Stimulated activated CD4-positive, alpha-beta T cell treated with anti-CD3 and anti-CD28 coated beads, Interleukin-1b, Interleukin-23, amount 100 ng/mL, for 4 hours (primary cell): Measurements from ENCODE around the gene NRXN3.

Experiments used
- DNase-seq, 2 donors: peaks; one replicate each; pipeline ENCODE4 v3.0.0-alpha.2; 2020; ENCODE audit warnings: low read depth in 2 of 2

Gene NRXN3

GRCh38 chr14:78917462-78917861 lies 747.3 kb downstream of the NRXN3 start:
- DNase-seq: no peak

GRCh38 chr14:78921856-78922255 lies 751.7 kb downstream of the NRXN3 start:
- DNase-seq: no peak

GRCh38 chr14:78927261-78927660 lies 757.1 kb downstream of the NRXN3 start:
- no peak for DNase-seq

- DNase-seq: no peak
Observed at GRCh38 chr14:78933166-78933565, 763.0 kb downstream of the NRXN3 start.

- no peak for DNase-seq
Observed at GRCh38 chr14:78933948-78934524, 763.9 kb downstream of the NRXN3 start.

- no peak for DNase-seq
Observed at GRCh38 chr14:78946949-78947348, 776.8 kb downstream of the NRXN3 start.

- DNase-seq: no peak
Observed at GRCh38 chr14:78947681-78948080, 777.5 kb downstream of the NRXN3 start.

- DNase-seq: no peak
Observed at GRCh38 chr14:78950649-78951048, 780.5 kb downstream of the NRXN3 start.

- DNase-seq: no peak
Observed at GRCh38 chr14:78951602-78952001, 781.4 kb downstream of the NRXN3 start.

- peak; percentile 8 to 32 for DNase-seq
Observed at GRCh38 chr14:78959674-78960264, 789.6 kb downstream of the NRXN3 start.

GRCh38 chr14:78967111-78967809 lies 797.1 kb downstream of the NRXN3 start:
- no peak for DNase-seq

GRCh38 chr14:78968265-78968664 lies 798.1 kb downstream of the NRXN3 start:
- no peak for DNase-seq

- no peak for DNase-seq
Observed at GRCh38 chr14:78970677-78971076, 800.5 kb downstream of the NRXN3 start.

- no peak for DNase-seq
Observed at GRCh38 chr14:78972440-78972839, 802.3 kb downstream of the NRXN3 start.

GRCh38 chr14:78974691-78975090 lies 804.5 kb downstream of the NRXN3 start:
- no peak for DNase-seq

- no peak for DNase-seq
Observed at GRCh38 chr14:78975734-78976133, 805.6 kb downstream of the NRXN3 start.

- no peak for DNase-seq
Observed at GRCh38 chr14:78978896-78979295, 808.7 kb downstream of the NRXN3 start.

- DNase-seq: no peak
Observed at GRCh38 chr14:78982551-78982950, 812.4 kb downstream of the NRXN3 start.

- DNase-seq: no peak
Observed at GRCh38 chr14:78983126-78983525, 813.0 kb downstream of the NRXN3 start.

GRCh38 chr14:78985668-78986381 lies 815.7 kb downstream of the NRXN3 start:
- no peak for DNase-seq

GRCh38 chr14:78986989-78987388 lies 816.8 kb downstream of the NRXN3 start:
- no peak for DNase-seq

- no peak for DNase-seq
Observed at GRCh38 chr14:78989221-78989620, 819.0 kb downstream of the NRXN3 start.

- no peak for DNase-seq
Observed at GRCh38 chr14:78992867-78993266, 822.7 kb downstream of the NRXN3 start.
